ENCODE data around the gene PPP1R3C. TPM values are rescaled to one million over a fixed set of nuclear protein-coding genes. Genes with fewer than 3 reads are reported as not detected.

PPP1R3C gene
- total RNA-seq, 3 donors from 2014 or later: 9.4 to 48.1 (median 14.4) TPM

DNA sequence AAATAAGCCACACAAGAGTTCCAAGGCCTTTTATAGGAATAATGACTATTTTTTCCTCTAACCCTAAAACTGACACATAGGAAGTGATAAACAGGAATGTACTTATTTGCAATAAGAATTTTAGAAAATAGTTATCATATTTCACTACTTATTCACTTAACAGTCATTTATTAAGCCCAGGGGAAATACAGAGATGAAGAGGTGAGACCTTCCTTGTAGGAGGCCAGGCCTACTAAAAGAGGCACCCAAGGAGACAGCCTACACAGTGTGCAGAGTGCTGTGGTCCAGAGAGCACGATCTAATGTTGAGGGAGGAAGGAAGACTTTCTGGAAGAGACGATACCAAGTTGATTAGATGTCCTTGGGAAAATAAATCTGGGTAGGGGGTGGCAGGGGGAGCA, 45.0 kb upstream of the PPP1R3C start:
- no peak overlapping the region for H3K27ac ChIP-seq
- intact Hi-C loops (cut with DNase I; ENCODE audit: low total_unique reads): no loop called here
- no peak overlapping the region for H3K4me3 ChIP-seq
- H3K27me3 ChIP-seq: no peaks in the 10 kb centered on the region
- no peaks in the 10 kb centered on the region for H3K9me3 ChIP-seq
- H3K4me1 ChIP-seq: no peaks in the 10 kb centered on the region
- no peak for DNase-seq (ENCODE audit: low spot score in 2 of 2)
- no peaks in the 10 kb centered on the region for H3K36me3 ChIP-seq
- TF ChIP-seq POLR2AphosphoS5 (IDR thresholded peaks at IDR 0.05): no peak
- TF ChIP-seq, protein P1, sequence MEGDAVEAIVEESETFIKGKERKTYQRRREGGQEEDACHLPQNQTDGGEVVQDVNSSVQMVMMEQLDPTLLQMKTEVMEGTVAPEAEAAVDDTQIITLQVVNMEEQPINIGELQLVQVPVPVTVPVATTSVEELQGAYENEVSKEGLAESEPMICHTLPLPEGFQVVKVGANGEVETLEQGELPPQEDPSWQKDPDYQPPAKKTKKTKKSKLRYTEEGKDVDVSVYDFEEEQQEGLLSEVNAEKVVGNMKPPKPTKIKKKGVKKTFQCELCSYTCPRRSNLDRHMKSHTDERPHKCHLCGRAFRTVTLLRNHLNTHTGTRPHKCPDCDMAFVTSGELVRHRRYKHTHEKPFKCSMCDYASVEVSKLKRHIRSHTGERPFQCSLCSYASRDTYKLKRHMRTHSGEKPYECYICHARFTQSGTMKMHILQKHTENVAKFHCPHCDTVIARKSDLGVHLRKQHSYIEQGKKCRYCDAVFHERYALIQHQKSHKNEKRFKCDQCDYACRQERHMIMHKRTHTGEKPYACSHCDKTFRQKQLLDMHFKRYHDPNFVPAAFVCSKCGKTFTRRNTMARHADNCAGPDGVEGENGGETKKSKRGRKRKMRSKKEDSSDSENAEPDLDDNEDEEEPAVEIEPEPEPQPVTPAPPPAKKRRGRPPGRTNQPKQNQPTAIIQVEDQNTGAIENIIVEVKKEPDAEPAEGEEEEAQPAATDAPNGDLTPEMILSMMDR (IDR thresholded peaks at IDR 0.05): no peak
- no peak for TF ChIP-seq POLR2A (IDR thresholded peaks at IDR 0.05)

DNA sequence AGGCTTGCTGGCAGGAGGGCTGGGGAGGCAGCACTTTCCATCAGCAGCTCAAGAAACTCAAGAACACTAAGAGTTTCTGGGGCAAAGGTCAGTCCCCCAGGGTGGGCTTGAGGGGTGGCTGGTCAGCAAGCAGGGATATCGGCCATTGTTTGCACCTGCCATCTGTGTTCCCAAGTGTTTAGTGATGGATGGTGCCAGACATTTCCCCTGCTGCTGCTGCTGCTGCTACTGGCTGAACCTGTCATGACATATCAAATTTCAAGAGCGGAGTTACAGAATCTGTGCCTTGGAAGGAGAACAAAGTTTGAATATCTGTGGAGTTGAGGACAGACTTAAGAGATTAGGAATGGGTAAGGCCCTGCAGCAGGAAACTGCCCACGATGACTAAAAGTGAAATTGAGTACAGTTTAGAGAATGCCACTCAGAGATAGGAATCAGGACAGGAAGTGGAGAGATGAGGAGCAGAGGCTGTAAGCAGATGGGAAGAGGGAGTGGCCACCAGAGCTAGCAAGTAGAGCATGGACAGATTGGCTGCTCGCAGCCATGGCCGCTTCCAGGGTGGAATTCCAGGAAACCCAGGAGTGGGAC, 39.2 kb upstream of the PPP1R3C start:
- Histone ChIP-seq H3K27me3 (no peaks in the 10 kb centered on the region), H3K4me1 (no peaks in the 10 kb centered on the region), H3K36me3 (no peaks in the 10 kb centered on the region), H3K27ac (no peak overlapping the region), H3K4me3 (no peak overlapping the region), H3K9me3 (no peaks in the 10 kb centered on the region)
- TF ChIP-seq POLR2AphosphoS5 (IDR thresholded peaks at IDR 0.05) (no peak), POLR2A (IDR thresholded peaks at IDR 0.05) (no peak)
- TF ChIP-seq, protein P1 (IDR thresholded peaks at IDR 0.05): no peak
- no peak for DNase-seq (ENCODE audit: low spot score in 2 of 2)
- intact Hi-C loops (cut with DNase I; ENCODE audit: low total_unique reads): no loop called here

DNA sequence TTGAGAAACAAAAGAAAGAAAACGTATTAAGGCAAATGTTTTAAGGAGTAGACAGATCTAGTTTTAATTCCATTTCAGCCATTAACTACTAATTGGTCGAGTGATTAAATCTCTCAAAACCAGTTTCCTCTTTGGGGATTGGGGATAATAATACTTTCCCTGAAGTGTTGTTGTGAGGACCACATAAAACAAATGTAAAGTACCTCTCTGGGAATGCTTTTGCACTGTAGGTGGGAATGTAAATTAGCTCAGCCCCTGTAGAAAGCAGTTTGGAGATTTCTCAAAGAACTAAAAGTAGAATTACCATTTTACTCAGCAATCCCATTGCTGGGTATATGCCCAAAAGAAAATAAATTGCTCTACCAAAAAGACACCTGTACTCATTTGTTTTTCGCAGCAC, 36.0 kb upstream of the PPP1R3C start:
- no peak overlapping the region for H3K4me3 ChIP-seq
- no peak for DNase-seq (ENCODE audit: low spot score in 2 of 2)
- intact Hi-C loops (cut with DNase I; ENCODE audit: low total_unique reads): no loop called here
- H3K4me1 ChIP-seq: no peaks in the 10 kb centered on the region
- H3K27ac ChIP-seq: no peak overlapping the region
- no peaks in the 10 kb centered on the region for H3K27me3 ChIP-seq
- TF ChIP-seq POLR2A (IDR thresholded peaks at IDR 0.05): no peak
- TF ChIP-seq, protein P1 (IDR thresholded peaks at IDR 0.05): no peak
- TF ChIP-seq POLR2AphosphoS5 (IDR thresholded peaks at IDR 0.05): no peak
- H3K9me3 ChIP-seq: no peaks in the 10 kb centered on the region
- no peaks in the 10 kb centered on the region for H3K36me3 ChIP-seq

DNA sequence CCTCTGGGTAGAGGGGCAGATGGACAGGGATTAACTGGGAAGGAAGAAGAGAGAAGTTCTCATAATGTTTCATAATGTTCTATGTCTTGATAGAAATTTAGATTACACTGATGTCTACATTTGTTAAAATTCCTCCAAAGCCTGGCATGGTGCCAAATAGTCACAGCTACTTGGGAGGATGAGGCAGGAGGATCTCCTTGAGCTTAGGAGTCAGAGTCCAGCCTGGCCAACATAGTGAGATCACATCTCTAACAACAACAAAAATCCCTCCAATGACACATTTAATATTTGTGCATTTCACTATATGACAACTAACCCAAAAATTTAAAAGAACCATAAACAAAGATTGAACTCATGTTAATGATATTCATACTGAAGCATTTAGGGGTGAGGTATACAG, 33.0 kb upstream of the PPP1R3C start:
- TF ChIP-seq POLR2A (IDR thresholded peaks at IDR 0.05): no peak
- TF ChIP-seq, protein P1 (IDR thresholded peaks at IDR 0.05): no peak
- TF ChIP-seq POLR2AphosphoS5 (IDR thresholded peaks at IDR 0.05): no peak
- no peaks in the 10 kb centered on the region for H3K4me1 ChIP-seq
- H3K27ac ChIP-seq: no peak overlapping the region
- no peaks in the 10 kb centered on the region for H3K36me3 ChIP-seq
- DNase-seq (ENCODE audit: low spot score in 2 of 2): no peak
- H3K4me3 ChIP-seq: no peak overlapping the region
- no peaks in the 10 kb centered on the region for H3K27me3 ChIP-seq
- H3K9me3 ChIP-seq: no peaks in the 10 kb centered on the region
- intact Hi-C loops (cut with DNase I; ENCODE audit: low total_unique reads): no loop called here

DNA sequence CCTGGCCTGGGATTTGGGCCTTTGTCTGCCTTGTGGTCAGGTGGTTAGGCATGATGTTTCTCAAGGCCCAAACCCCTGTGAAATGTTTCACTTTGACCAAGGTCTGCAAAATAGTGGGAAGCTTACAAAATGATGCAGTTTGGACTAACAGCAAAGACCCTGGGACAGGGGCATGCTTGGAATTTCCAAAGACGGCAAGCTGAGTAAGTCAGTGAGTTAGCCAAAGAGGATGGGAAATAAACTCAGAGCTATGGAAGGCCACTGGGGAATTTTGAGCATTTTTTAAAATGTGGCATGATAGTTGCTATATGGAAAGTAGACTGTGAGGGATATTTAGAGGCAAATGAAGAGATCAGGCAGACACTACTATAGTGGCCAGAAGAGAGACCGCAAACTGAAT, 31.6 kb upstream of the PPP1R3C start:
- intact Hi-C loops (cut with DNase I; ENCODE audit: low total_unique reads): no loop called here
- TF ChIP-seq, protein P1 (IDR thresholded peaks at IDR 0.05): no peak
- TF ChIP-seq POLR2A (IDR thresholded peaks at IDR 0.05) (no peak), POLR2AphosphoS5 (IDR thresholded peaks at IDR 0.05) (no peak)
- H3K27me3 ChIP-seq: no peaks in the 10 kb centered on the region
- no peaks in the 10 kb centered on the region for H3K9me3 ChIP-seq
- no peak overlapping the region for H3K4me3 ChIP-seq
- no peak for DNase-seq (ENCODE audit: low spot score in 2 of 2)
- no peak overlapping the region for H3K27ac ChIP-seq
- no peaks in the 10 kb centered on the region for H3K4me1 ChIP-seq
- no peaks in the 10 kb centered on the region for H3K36me3 ChIP-seq
